HG03159 (cell line): ENCODE data around the gene MFN2.

Source experiments
- ATAC-seq: cut with Tn5 transposase; IDR thresholded peaks from one replicate; pipeline ENCODE4 v1.9.1; 2021; ENCODE audit warnings: mild to moderate bottlenecking, moderate library complexity; ENCODE audit not compliant: unreplicated experiment

The MFN2 gene

DNA sequence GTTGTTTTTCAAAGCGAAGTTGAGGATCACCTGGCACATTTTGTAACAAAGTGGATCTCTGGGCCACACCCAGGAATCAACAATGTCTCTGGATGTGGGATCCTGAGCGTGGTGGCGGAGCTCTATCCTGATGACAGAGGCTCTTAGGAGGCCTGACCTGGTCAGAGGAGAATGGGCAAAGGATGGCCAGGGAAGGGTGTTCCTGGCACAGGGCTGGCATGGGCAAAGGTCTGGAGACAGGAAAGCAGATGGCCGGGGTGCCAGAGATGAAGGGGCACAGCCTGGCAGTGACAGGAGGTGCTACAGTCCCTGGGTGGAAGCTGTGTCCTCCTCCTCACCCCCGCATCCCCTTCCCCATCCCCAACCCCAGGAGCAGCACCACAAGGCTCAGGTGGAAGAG lies 20.0 kb upstream of the MFN2 start:
- no peak for ATAC-seq

- no peak for ATAC-seq
Observed at GRCh38 chr1:11960715-11961114, 19.5 kb upstream of the MFN2 start.

- ATAC-seq: no peak
Observed at GRCh38 chr1:11961230-11961629, 19.0 kb upstream of the MFN2 start.

DNA sequence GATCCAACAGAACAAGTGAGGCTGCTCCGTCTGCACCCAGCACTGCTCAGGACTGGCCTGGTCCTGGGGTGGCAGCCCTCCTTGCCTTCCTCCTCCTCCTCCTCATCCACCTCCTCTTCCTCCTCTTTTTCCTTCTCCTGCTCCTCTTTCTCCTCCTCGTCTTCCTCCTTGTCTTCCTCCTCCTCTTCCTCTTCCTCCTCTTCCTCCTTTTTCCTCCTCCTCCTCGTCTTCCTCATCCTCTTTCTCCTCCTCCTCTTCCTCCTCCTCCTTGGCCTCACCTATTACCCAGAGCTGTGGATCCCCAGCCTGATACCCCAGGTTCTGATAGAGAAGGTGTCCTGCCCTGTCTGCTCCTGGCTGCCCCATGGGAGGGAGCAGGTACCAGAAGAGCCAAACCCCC lies 16.6 kb upstream of the MFN2 start:
- ATAC-seq: no peak

DNA sequence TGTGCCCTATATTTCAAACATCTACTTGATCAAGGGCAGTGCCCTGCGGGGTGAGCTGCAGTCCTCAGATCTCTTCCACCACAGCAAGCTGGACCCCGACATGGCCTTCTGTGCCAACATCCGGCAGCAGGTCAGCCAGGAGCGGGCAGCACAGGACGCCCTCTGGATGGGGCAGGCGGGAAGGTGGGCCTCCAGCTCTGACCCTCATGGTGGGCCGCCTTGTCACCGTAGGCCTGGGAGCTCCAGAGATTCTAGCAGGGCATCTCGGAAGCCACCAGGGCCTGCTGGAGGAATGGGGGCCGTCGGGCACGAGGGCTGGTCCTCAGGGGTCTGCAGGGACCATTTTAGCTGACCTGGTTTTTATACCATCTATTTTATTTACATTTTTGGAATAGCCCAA lies 15.6 kb upstream of the MFN2 start:
- ATAC-seq: no peak

- no peak for ATAC-seq
Observed at GRCh38 chr1:11967028-11967547, 13.2 kb upstream of the MFN2 start.

DNA sequence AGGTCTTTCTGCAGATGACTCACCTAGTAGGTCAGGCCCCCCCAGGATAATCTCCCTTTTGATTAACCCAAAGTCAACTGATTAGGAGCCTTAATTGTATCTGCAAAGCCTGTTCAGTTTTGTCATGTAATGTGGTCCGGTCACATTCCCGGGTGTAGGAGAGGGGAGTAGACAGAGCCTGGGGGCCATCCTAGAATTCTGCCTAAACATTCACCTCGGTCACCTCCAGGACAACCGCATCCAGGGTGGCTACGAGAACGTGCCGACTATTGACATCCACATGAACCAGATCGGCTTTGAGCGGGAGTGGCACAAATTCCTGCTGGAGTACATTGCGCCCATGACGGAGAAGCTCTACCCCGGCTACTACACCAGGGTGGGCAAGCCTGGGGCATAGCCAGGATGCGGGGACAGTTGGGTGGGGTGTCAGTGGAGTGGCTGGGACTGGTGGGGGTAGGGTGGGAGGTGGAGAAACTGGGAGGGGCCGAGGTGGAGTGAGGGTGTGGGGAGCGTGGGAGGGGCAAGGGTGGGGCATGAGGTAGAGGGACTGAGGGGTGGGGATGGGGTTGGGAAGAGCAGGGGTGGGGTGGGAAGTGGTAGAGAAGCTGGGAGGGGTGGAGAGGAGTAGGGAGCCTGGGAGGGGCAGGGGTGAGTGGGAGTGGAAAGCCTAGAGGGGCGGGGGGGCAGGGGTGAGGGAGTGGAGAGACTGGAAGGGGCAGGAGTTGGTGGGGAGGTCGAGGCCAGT lies 9.6 kb upstream of the MFN2 start:
- no peak for ATAC-seq

- no peak for ATAC-seq
Observed at GRCh38 chr1:11977625-11978024, 2.6 kb upstream of the MFN2 start.

- no peak for ATAC-seq
Observed at GRCh38 chr1:11978301-11978700, 1.9 kb upstream of the MFN2 start.

DNA sequence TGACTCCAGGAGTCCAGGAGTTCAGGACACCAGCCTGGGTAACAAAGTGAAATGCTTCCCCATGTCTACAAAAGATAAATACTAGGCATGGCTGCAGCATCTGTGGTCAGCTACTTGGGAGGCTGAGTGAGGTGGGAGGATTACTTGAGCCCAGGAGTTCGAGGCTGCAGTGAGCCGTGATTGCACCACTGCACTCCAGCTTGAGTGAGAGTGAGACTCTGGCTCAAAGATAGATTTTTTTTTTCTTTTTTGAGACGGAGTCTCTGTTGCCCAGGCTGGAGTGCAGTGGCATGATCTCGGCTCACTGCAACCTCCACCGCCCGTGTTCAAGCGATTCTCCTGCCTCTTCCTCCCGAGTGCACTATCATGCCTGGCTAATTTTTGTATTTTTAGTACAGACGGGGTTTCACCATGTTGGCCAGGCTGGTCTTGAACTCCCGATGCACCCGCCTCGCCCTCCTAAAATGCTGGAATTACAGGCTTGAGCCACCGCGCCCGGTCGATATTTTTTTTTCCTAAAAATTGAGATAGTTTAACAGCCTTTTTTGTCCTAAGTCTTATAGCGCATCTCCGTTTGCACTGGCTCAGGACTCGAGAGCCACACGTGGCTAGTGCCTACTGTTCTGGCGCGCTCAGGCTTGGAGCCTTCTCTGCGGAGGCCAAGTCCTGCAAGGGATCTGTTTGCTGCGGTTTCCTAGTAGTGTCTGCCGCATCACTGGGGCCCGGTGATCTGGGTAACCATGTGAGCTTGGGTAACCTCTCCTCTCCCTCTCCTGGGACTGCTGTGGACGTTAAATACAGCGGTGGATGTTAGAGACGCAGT lies 1.0 kb upstream of the MFN2 start:
- ATAC-seq: no peak

DNA sequence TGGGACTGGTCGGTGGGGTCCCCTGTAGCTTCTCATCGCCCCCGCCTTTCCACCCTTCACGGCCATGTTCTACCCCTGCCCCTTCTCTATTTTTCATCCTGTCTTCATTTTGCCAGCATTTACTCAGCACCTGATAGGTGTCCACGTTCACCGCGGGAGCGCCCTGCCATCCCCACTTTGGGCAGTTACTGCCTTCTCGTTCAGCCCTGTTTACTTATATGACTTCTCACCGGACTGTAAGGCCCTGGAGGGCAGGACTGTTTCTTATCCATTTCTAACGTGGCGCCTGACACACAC lies 380 bp downstream of the MFN2 start:
- no peak for ATAC-seq

DNA sequence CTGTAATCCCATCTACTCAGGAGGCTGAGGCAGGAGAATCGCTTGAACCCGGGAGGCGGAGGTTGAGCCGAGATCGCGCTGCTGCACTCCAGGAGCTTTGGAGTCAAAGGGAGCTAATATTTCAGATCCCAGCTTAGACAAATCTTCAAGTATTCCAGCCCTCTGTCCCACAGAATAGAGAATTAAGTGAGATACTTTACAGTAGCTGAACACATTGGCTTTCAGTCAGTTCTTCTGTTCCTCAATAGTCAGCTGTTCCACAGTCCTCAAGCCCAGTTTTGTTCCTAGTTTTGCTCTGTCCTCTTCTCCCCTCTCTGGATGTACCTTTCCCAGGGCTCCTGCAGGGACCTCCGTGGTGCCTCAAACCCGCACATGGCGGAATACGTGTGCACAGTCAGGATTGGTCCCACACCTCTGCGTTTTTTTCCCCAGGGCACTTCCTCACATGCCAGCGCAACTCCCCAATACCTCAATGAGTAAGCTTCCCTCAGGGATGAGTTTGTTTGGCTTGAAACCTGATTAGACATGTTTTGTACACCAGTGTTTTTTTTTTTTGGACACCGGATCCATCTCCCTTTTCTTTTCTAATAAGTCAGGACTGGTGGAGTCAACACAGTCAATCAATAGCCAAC lies 1.2 kb downstream of the MFN2 start:
- no peak for ATAC-seq

DNA sequence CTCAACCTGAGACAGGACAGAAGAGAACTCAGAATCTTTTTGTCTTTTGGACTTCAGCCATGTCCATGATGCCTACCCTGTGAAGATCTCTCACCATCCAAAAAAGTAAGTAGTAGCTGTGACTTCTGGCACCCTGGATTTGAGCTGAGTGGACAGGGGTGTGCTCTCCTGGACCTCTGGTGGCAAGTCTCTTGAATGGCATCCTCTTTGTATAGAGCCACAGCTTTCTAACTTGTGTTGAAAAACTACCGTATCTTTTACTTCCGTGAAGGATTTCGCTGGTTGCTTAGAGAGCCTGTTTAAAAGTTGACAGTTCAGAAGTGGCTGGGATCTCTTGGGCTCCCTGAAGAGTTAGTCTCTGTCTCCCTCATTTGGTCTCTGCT lies 1.8 kb downstream of the MFN2 start:
- ATAC-seq: no peak

- ATAC-seq: no peak
Observed at GRCh38 chr1:11984121-11984520, 3.9 kb downstream of the MFN2 start.

- ATAC-seq: no peak
Observed at GRCh38 chr1:11984576-11984975, 4.3 kb downstream of the MFN2 start.

- no peak for ATAC-seq
Observed at GRCh38 chr1:11985171-11985570, 4.9 kb downstream of the MFN2 start.

GRCh38 chr1:11985851-11986250 lies 5.6 kb downstream of the MFN2 start:
- ATAC-seq: no peak

DNA sequence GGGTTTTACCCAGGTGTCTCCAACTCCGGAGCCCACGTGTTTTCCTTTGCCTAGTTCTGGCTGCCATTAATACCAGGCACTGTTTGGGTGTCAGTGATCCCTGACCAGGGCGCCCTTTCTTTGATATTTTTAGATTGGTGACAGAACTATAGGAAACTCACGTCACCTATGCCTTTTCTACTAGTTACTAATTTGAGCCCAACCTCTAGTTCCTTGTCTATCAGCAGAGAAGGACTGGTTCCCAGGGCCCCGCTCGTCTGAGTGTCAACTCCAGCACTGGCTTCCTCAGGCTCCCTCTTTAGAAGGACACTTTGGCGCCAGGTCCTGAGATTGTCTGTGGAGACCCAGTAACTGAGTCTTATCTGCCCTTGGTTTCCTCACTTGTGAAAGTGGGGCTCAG lies 9.4 kb downstream of the MFN2 start:
- ATAC-seq: no peak

GRCh38 chr1:11990303-11991032 lies 10.2 kb downstream of the MFN2 start:
- ATAC-seq: no peak

GRCh38 chr1:11991969-11992676 lies 11.9 kb downstream of the MFN2 start:
- ATAC-seq: no peak
